ENCODE results near the gene CDKN1B.

DNA sequence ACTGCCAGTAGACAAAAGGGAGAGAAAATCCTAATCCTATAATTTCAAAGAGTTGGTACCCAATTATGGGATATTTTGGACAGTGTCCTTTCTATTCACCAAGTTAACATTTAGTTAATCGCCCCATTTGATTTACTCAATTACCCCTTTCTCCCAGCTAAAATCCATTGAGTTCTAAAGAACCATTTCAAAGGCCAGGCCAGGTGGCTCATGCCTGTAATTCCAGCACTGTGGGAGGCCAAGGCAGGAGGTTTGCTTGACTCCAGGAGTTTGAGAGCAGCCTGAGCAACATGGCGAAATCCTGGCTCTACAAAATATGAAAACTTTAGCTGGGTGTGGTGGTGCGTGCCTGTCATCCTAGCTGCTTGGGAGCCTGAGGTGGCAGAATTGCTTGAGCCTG is 15.7 kb upstream of the CDKN1B start:
- TF ChIP-seq ZFP41 (CRISPR knock-in tag; IDR thresholded peaks at IDR 0.05; ENCODE audit: borderline replicate concordance) (no peak), EP300 (IDR thresholded peaks at IDR 0.05; ENCODE audit: low read depth in 2 of 2, low read length in 2 of 2) (no peak), EP300 (CRISPR knock-in tag; IDR thresholded peaks at IDR 0.05; ENCODE audit: borderline replicate concordance) (no peak), ZSCAN31 (CRISPR knock-in tag; IDR thresholded peaks at IDR 0.05; ENCODE audit: low read depth) (no peak)
